K562 (cell line): ENCODE results near the gene NCCRP1. TPM values are rescaled to one million over a fixed set of nuclear protein-coding genes. Genes with fewer than 3 reads are reported as not detected.

Experiments used
- ATAC-seq: fragments of 200-7000 bp; cut with Tn5 transposase; 3 replicates; pipeline ENCODE4 v1.9.1; 2020; ENCODE audit warnings: moderate library complexity
- BruUV-seq: library from RNA; stranded (reverse); fragments of 400-500 nt; replicated peaks from 2 replicates; lab custom pipeline; 2021; lab: Mats Ljungman, UMichigan
- CTCF ChIA-PET: fragments of 300-600 bp; formaldehyde crosslinking; extraction: SDS; loops from one replicate; lab custom pipeline; 2021; ENCODE audit warnings: low intra/inter-chr PET ratio; lab: Yijun Ruan, JAX
- POLR2A ChIA-PET: fragments of 300-600, 350-650 bp; sonication (Branson Sonifier 250); formaldehyde crosslinking; extraction: SDS; loops from one replicate; lab custom pipeline; 2021; ENCODE audit warnings: antibody characterized with exemption, inconsistent platforms; lab: Yijun Ruan, JAX
- DNase-seq, 4 experiments: peaks; one replicate each; pipeline versions ENCODE4 v3.0.0 to v3.0.0-alpha.2; 2011 to 2018; ENCODE audit warnings: low spot score in 3 of 4, mixed read lengths in 3 of 4; ENCODE audit errors: extremely low read depth in 1 of 4
- FAIRE-seq: peaks from 2 replicates; lab custom pipeline; 2011; peaks lifted over from hg19 to GRCh38; lab: Jason Lieb, UNC
- H2AFZ ChIP-seq: 2 replicates; pipeline ENCODE4 v1.6.0; 2011; ENCODE audit warnings: low read depth, low read length, control low read depth, inconsistent platforms
- H3K27ac ChIP-seq: fragments of 200-600 bp; 3 replicates; pipeline ENCODE4 v1.8.0; 2011; ENCODE audit warnings: low read depth, mild to moderate bottlenecking, control low read depth, inconsistent platforms, low read length, moderate library complexity, mixed read lengths; ENCODE audit errors: extremely low read depth
- H3K27me3 ChIP-seq, 2 experiments: fragments of 300-600 bp in 1 of 2; 2 replicates in 1 of 2; 3 replicates in 1 of 2; pipeline versions ENCODE4 v1.6.0 to v1.8.0; 2011; ENCODE audit warnings: inconsistent platforms in 2 of 2, low read length in 2 of 2, mild to moderate bottlenecking in 1 of 2, mixed read lengths in 1 of 2, moderate library complexity in 1 of 2; ENCODE audit not compliant: control insufficient read depth in 2 of 2, insufficient read depth in 2 of 2
- H3K36me3 ChIP-seq: fragments of 300-600 bp; 3 replicates; pipeline ENCODE4 v1.8.0; 2011; ENCODE audit warnings: mild to moderate bottlenecking, low read length, inconsistent platforms; ENCODE audit not compliant: control insufficient read depth, insufficient read depth
- H3K4me1 ChIP-seq, 2 experiments: fragments of 200-600 bp in 1 of 2; replicated peaks in 1 of 2; 2 replicates in 1 of 2; 3 replicates in 1 of 2; pipeline versions ENCODE4 v1.5.1 to v1.8.0; 2011; ENCODE audit warnings: inconsistent platforms in 2 of 2, low read length in 2 of 2, mild to moderate bottlenecking in 1 of 2, mixed read lengths in 1 of 2, moderate library complexity in 1 of 2; ENCODE audit not compliant: control insufficient read depth in 2 of 2, insufficient read depth in 2 of 2
- H3K4me2 ChIP-seq: 2 replicates; pipeline ENCODE4 v1.6.1; 2011; ENCODE audit warnings: low read length, control low read depth, inconsistent platforms, mixed read lengths; ENCODE audit not compliant: insufficient read depth
- H3K4me3 ChIP-seq: fragments of 200-600 bp; sonication (generic), shearing (Covaris generic); 2 replicates; pipeline ENCODE4 v1.5.1; 2016; ENCODE audit warnings: control low read depth, inconsistent platforms
- H3K79me2 ChIP-seq: fragments of 200-600 bp; 3 replicates; pipeline ENCODE4 v1.8.0; 2011; ENCODE audit warnings: low read length, inconsistent platforms; ENCODE audit not compliant: control insufficient read depth, insufficient read depth
- H3K9ac ChIP-seq, 2 experiments: 2 replicates each; pipeline versions ENCODE4 v1.6.0 to v1.6.1; 2011; ENCODE audit warnings: low read depth in 2 of 2, low read length in 2 of 2, control low read depth in 1 of 2, inconsistent platforms in 1 of 2, mild to moderate bottlenecking in 1 of 2, mixed read lengths in 1 of 2; ENCODE audit not compliant: insufficient read depth in 1 of 2
- H3K9me1 ChIP-seq: one replicate; pipeline ENCODE4 v1.6.0; 2011; ENCODE audit warnings: inconsistent platforms, mild to moderate bottlenecking, low read length, moderate library complexity; ENCODE audit not compliant: control insufficient read depth, insufficient read depth
- H3K9me3 ChIP-seq: replicated peaks from 2 replicates; pipeline ENCODE4 v1.5.1; 2011; ENCODE audit warnings: low read depth, low read length, inconsistent platforms; ENCODE audit not compliant: control insufficient read depth, insufficient read depth
- H4K20me1 ChIP-seq: replicated peaks from 2 replicates; pipeline ENCODE4 v1.6.1; 2011; ENCODE audit warnings: low read length, inconsistent platforms, mixed read lengths; ENCODE audit not compliant: control insufficient read depth, insufficient read depth
- ARID1B ChIP-seq: fragments of 450-650 bp; IDR thresholded peaks from 2 replicates; pipeline ENCODE4 v1.6.1; 2016; ENCODE audit warnings: antibody characterized with exemption, mild to moderate bottlenecking, inconsistent platforms
- BACH1 ChIP-seq: fragments of 200-800 bp; sonication (Bioruptor generic); IDR thresholded peaks from 2 replicates; pipeline ENCODE4 v1.6.1; 2016; ENCODE audit warnings: missing genetic modification characterization, missing compliant biosample characterization
- ETS2 ChIP-seq: IDR thresholded peaks from 2 replicates; pipeline ENCODE4 v1.6.1; 2016; ENCODE audit warnings: borderline replicate concordance, missing genetic modification characterization, mild to moderate bottlenecking, moderate library complexity, missing compliant biosample characterization; ENCODE audit not compliant: poor library complexity, severe bottlenecking
- LCOR ChIP-seq: sonication (generic); formaldehyde crosslinking; IDR thresholded peaks from 2 replicates; pipeline ENCODE4 v1.8.0; 2022; ENCODE audit warnings: mild to moderate bottlenecking, missing genetic modification reagents
- NCOA2 ChIP-seq, 2 experiments: fragments of 450-650 bp; IDR thresholded peaks; 2 replicates each; pipeline ENCODE4 v1.6.1; 2018; ENCODE audit warnings: mild to moderate bottlenecking in 2 of 2, moderate library complexity in 1 of 2; ENCODE audit not compliant: partially characterized antibody in 2 of 2
- POLR2AphosphoS5 ChIP-seq: IDR thresholded peaks from 2 replicates; pipeline ENCODE4 v1.6.1; 2011; ENCODE audit warnings: mild to moderate bottlenecking, low read depth, low read length, moderate library complexity; ENCODE audit not compliant: control insufficient read depth, insufficient read depth
- SIN3A ChIP-seq, 2 experiments: fragments of 150-350 bp in 1 of 2; IDR thresholded peaks; 2 replicates each; pipeline ENCODE4 v1.6.1; 2011 to 2016; ENCODE audit warnings: borderline replicate concordance in 2 of 2, low read depth in 2 of 2, low read length in 2 of 2, mild to moderate bottlenecking in 2 of 2, moderate library complexity in 2 of 2; ENCODE audit not compliant: control insufficient read depth in 1 of 2
- SMARCA4 ChIP-seq: fragments of 450-650 bp; IDR thresholded peaks from 2 replicates; pipeline ENCODE4 v1.6.1; 2016
- SRF ChIP-seq, 2 experiments: fragments of 250-450, 450-650 bp in 1 of 2; sonication (Bioruptor Pico) in 1 of 2; sonication (generic) in 1 of 2; formaldehyde crosslinking; IDR thresholded peaks; 2 replicates each; pipeline versions ENCODE4 v1.5.0 to v1.5.1; 2020 to 2022; ENCODE audit warnings: mild to moderate bottlenecking in 1 of 2, missing genetic modification reagents in 1 of 2
- TAF9B ChIP-seq: fragments of 450-650 bp; IDR thresholded peaks from 2 replicates; pipeline ENCODE4 v1.6.1; 2018; ENCODE audit warnings: mild to moderate bottlenecking; ENCODE audit not compliant: partially characterized antibody
- ZBTB8A ChIP-seq: fragments of 450-650 bp; IDR thresholded peaks from 2 replicates; pipeline ENCODE4 v1.6.1; 2018; ENCODE audit warnings: mild to moderate bottlenecking, moderate library complexity; ENCODE audit not compliant: partially characterized antibody
- ZFX ChIP-seq: sonication (generic); formaldehyde crosslinking; IDR thresholded peaks from 2 replicates; pipeline ENCODE4 v1.8.0; 2022; ENCODE audit warnings: mild to moderate bottlenecking, missing genetic modification reagents, moderate library complexity
- ZNF12 ChIP-seq: sonication (generic); formaldehyde crosslinking; IDR thresholded peaks from 2 replicates; pipeline ENCODE4 v1.4.0; 2020; ENCODE audit warnings: mild to moderate bottlenecking, missing genetic modification reagents
- ZNF239 ChIP-seq: fragments of 250-450 bp; sonication (Bioruptor Pico); IDR thresholded peaks from 2 replicates; pipeline ENCODE4 v1.4.0; 2020; ENCODE audit warnings: mild to moderate bottlenecking
- ZNF253 ChIP-seq: fragments of 250-450 bp; sonication (Bioruptor Pico); conservative IDR thresholded peaks from 2 replicates; pipeline ENCODE4 v1.6.1; 2021; ENCODE audit warnings: mild to moderate bottlenecking
- ZSCAN29 ChIP-seq: fragments of 450-650 bp; IDR thresholded peaks from 2 replicates; pipeline ENCODE4 v1.6.1; 2017
- WGBS: fragments of 100-300 bp; shearing (Covaris generic); methylation state at CpG from one replicate; pipeline ENCODE4 v1.1.6; 2016; ENCODE audit warnings: low coverage, mixed read lengths; ENCODE audit not compliant: insufficient coverage; ENCODE audit errors: missing lambda C conversion rate; 5-methylcytosine and 5-hydroxymethylcytosine counted together
- in situ Hi-C: fragments of 300-500 bp; cut with MboI; formaldehyde crosslinking; loops from 4 replicates; pipeline ENCODE4 v1.15.0; 2018; ENCODE audit warnings: inconsistent platforms, mixed read lengths
- intact Hi-C: fragments of 100-400 bp; cut with micrococcal nuclease; formaldehyde crosslinking; loops from 2 replicates; pipeline ENCODE4 v1.14.2; 2022
- polyA plus RNA-seq, 8 experiments: library from polyadenylated mRNA; depleted of rRNA in 4 of 8; stranded (reverse) in 5 of 8; unstranded in 3 of 8; fragments of >200 nt; fragmentation: Nextera tagmentation in 2 of 8; fragmentation: Illumina TruSeq in 1 of 8; extraction: Ambion mirVana in 2 of 8; extraction: Trizol in 1 of 8; gene quantifications; 2 replicates each; pipeline versions ENCODE4 v1.2.1 to v1.2.3, GENCODE V29; 2011 to 2014; ENCODE audit warnings: inconsistent platforms in 1 of 8, missing spikeins in 1 of 8
- total RNA-seq, 7 experiments: library from RNA; depleted of rRNA in 6 of 7; stranded (reverse); fragments of >200 nt in 6 of 7; fragmentation: Illumina TruSeq in 2 of 7; extraction: Trizol in 2 of 7; gene quantifications; 2 replicates each; pipeline versions ENCODE4 v1.2.1 to v1.2.3, GENCODE V29; 2011 to 2021; ENCODE audit warnings: low replicate concordance in 1 of 7
- TF ChIP-seq, protein P1 (sequence below): sonication (generic); formaldehyde crosslinking; IDR thresholded peaks from 2 replicates; pipeline ENCODE4 v1.8.0; 2022; ENCODE audit warnings: mild to moderate bottlenecking, missing genetic modification reagents
- TF ChIP-seq, protein P2 (sequence below): fragments of 450-650 bp; formaldehyde crosslinking; IDR thresholded peaks from 2 replicates; pipeline ENCODE4 v1.4.0; 2020; ENCODE audit warnings: mild to moderate bottlenecking
- TF ChIP-seq, protein P3 (sequence below): fragments of 250-450 bp; sonication (Bioruptor Pico); IDR thresholded peaks from 2 replicates; pipeline ENCODE4 v1.4.0; 2020; ENCODE audit warnings: mild to moderate bottlenecking, moderate library complexity

NCCRP1 gene
- total and polyA plus RNA-seq, 9 of the 15 experiments (the other 6 are each of a cell fraction or from before 2014, with no cell fraction given): 0.05 TPM; not detected in 8

DNA sequence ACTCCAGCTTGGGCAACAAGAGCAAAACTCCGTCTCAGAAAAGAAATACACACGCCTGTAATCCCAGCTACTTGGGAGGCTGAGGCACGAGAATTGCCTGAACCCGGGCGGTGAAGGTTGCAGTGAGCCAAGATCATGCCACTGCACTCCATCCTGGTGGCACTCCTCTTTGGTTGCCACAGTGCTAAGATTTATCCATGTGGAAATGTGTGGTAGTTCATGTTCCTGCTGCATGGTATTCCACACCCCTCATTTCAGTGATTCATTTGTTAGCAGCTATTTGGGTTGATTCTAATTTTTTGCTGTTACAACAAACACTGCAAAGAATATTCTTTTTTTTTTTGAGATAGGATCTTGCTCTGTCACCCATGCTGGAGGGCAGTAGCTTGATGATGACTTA, 35.9 kb downstream of the NCCRP1 start:
- Histone ChIP-seq H3K4me2 (no peak overlapping the region), H3K4me3 (no peak overlapping the region), H3K4me1 (peaks cover 0 to 3% of the 10 kb centered on the region in 2 experiments; a peak in 3 of 5 replicates), H3K9me1 (no peaks in the 10 kb centered on the region), H3K79me2 (no peaks in the 10 kb centered on the region), H3K36me3 (no peaks in the 10 kb centered on the region), H3K27me3 (peaks cover 0 to 10% of the 10 kb centered on the region in 2 experiments; a peak in 2 of 5 replicates), H3K27ac (no peak overlapping the region), H4K20me1 (no peaks in the 10 kb centered on the region), H3K9ac (no peak overlapping the region), H2AFZ (no peak overlapping the region), H3K9me3 (no peaks in the 10 kb centered on the region)
- ATAC-seq (no peak), FAIRE-seq (no peak), DNase-seq (no peak)
- ChIA-PET CTCF (no interaction called here), POLR2A (interaction anchor here (0.6 kb wide), 1 partner anchor 18 kb away, joined by 3 read pairs; no protein-coding TSS in a partner anchor)
- TF ChIP-seq ZNF253 (CRISPR knock-in tag): no peak
- no peak for TF ChIP-seq ZNF239 (CRISPR knock-in tag)
- TF ChIP-seq ETS2 (tag): no peak
- TF ChIP-seq, protein P1, sequence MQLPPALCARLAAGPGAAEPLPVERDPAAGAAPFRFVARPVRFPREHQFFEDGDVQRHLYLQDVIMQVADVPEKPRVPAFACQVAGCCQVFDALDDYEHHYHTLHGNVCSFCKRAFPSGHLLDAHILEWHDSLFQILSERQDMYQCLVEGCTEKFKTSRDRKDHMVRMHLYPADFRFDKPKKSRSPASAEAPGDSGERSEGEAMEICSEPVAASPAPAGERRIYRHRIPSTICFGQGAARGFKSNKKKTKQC (CRISPR knock-in tag): no peak
- TF ChIP-seq SIN3A (IDR thresholded peaks at IDR 0.05; ENCODE audit: borderline replicate concordance in 2 of 2, control insufficient read depth in 1 of 2, low read depth in 2 of 2, low read length in 2 of 2): no peak
- TF ChIP-seq BACH1 (tag): no peak
- TF ChIP-seq ZFX: no peak
- TF ChIP-seq ARID1B: no peak
- TF ChIP-seq LCOR (CRISPR knock-in tag): no peak
- no peak for TF ChIP-seq POLR2AphosphoS5
- no peak for TF ChIP-seq ZNF12 (CRISPR knock-in tag)
- TF ChIP-seq NCOA2 (IDR thresholded peaks at IDR 0.05; ENCODE audit: partially characterized antibody in 2 of 2): no peak
- no peak for TF ChIP-seq TAF9B
- no peak for TF ChIP-seq SMARCA4
- TF ChIP-seq, protein P2, sequence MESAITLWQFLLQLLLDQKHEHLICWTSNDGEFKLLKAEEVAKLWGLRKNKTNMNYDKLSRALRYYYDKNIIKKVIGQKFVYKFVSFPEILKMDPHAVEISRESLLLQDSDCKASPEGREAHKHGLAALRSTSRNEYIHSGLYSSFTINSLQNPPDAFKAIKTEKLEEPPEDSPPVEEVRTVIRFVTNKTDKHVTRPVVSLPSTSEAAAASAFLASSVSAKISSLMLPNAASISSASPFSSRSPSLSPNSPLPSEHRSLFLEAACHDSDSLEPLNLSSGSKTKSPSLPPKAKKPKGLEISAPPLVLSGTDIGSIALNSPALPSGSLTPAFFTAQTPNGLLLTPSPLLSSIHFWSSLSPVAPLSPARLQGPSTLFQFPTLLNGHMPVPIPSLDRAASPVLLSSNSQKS (CRISPR knock-in tag): no peak
- TF ChIP-seq SRF (CRISPR knock-in tag; IDR thresholded peaks at IDR 0.05): no peak
- TF ChIP-seq, protein P3, sequence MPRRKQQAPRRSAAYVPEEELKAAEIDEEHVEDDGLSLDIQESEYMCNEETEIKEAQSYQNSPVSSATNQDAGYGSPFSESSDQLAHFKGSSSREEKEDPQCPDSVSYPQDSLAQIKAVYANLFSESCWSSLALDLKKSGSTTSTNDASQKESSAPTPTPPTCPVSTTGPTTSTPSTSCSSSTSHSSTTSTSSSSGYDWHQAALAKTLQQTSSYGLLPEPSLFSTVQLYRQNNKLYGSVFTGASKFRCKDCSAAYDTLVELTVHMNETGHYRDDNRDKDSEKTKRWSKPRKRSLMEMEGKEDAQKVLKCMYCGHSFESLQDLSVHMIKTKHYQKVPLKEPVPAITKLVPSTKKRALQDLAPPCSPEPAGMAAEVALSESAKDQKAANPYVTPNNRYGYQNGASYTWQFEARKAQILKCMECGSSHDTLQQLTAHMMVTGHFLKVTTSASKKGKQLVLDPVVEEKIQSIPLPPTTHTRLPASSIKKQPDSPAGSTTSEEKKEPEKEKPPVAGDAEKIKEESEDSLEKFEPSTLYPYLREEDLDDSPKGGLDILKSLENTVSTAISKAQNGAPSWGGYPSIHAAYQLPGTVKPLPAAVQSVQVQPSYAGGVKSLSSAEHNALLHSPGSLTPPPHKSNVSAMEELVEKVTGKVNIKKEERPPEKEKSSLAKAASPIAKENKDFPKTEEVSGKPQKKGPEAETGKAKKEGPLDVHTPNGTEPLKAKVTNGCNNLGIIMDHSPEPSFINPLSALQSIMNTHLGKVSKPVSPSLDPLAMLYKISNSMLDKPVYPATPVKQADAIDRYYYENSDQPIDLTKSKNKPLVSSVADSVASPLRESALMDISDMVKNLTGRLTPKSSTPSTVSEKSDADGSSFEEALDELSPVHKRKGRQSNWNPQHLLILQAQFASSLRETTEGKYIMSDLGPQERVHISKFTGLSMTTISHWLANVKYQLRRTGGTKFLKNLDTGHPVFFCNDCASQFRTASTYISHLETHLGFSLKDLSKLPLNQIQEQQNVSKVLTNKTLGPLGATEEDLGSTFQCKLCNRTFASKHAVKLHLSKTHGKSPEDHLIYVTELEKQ (CRISPR knock-in tag): no peak
- no peak for TF ChIP-seq ZBTB8A
- TF ChIP-seq ZSCAN29: no peak
- 3% methylated on average over 5 of the region's 5 CpGs for WGBS
- no TSS peak for BruUV-seq
- in situ Hi-C loops (no loop called here), intact Hi-C loops (no loop called here)
